Psoas muscle (tissue), 8 donors: Measurements from ENCODE around the gene TMEM273. TPM values are rescaled to one million over a fixed set of nuclear protein-coding genes. Genes with fewer than 3 reads are reported as not detected.

Source experiments
- ATAC-seq, 4 donors: fragments of 200-7000 bp; cut with Tn5 transposase; one replicate each; pipeline ENCODE4 v1.9.1; 2020; ENCODE audit warnings: moderate library complexity in 3 of 4, mild to moderate bottlenecking in 2 of 4
- DNase-seq, 2 donors: peaks; one replicate each; pipeline ENCODE4 v3.0.0-alpha.2; 2020
- H3K27ac ChIP-seq: fragments of 200-600 bp; one replicate; pipeline ENCODE4 v1.8.0; 2022
- H3K27me3 ChIP-seq, 3 donors: fragments of 200-600 bp in 1 of 3; one replicate each; pipeline versions ENCODE4 v1.6.1 to v1.8.0; 2013 to 2022; ENCODE audit warnings: low read length in 2 of 3, mild to moderate bottlenecking in 2 of 3, moderate library complexity in 1 of 3; ENCODE audit not compliant: insufficient read depth in 3 of 3
- H3K36me3 ChIP-seq, 2 donors: fragments of 200-600 bp in 1 of 2; one replicate each; pipeline versions ENCODE4 v1.6.1 to v1.8.0; 2013 to 2022; ENCODE audit warnings: low read depth in 1 of 2, mild to moderate bottlenecking in 1 of 2, moderate library complexity in 1 of 2; ENCODE audit not compliant: insufficient read depth in 1 of 2
- H3K4me1 ChIP-seq: fragments of 200-600 bp; one replicate; pipeline ENCODE4 v1.8.0; 2022
- H3K4me3 ChIP-seq: fragments of 200-600 bp; one replicate; pipeline ENCODE4 v1.8.0; 2022; ENCODE audit warnings: mild to moderate bottlenecking
- H3K9me3 ChIP-seq: fragments of 200-600 bp; one replicate; pipeline ENCODE4 v1.8.0; 2022
- CTCF ChIP-seq: fragments of 200-600 bp; IDR thresholded peaks from one replicate; pipeline ENCODE4 v1.8.0; 2022; ENCODE audit warnings: antibody characterized with exemption
- WGBS, 3 donors: extraction: QIAGEN DNeasy Blood & Tissue Kit; methylation state at CpG; one replicate each; pipeline versions ENCODE4 v1.1.6 to v1.1.7; 2013; 5-methylcytosine and 5-hydroxymethylcytosine counted together
- intact Hi-C, 2 donors: fragments of 100-400 bp; cut with DNase I; formaldehyde crosslinking; loops; one replicate each; pipeline versions ENCODE4 v1.11.0 to v1.14.2; 2022
- polyA plus RNA-seq, 3 donors: library from polyadenylated mRNA; stranded (reverse); fragments of 200-250 nt; gene quantifications; one replicate each; pipeline ENCODE4 v1.2.3, GENCODE V29; 2013
- total RNA-seq, 4 donors: library from RNA; stranded (reverse); fragmentation: NEBNext Ultra II Directional in 2 of 4; extraction: Animal tissue kit (Norgen Biotek cat#: 25700) in 2 of 4; gene quantifications; one replicate each; pipeline versions ENCODE4 v1.2.1 to v1.2.4, GENCODE V29; 2021 to 2023
- donor health status: healthy with polysubstance abuse.
- donor health status: DM: no; HTN: no; CAD: no; lungs with moderate emphysema.
- donor health status: Bipolar disorder and iron deficiency.
- donor health status: healthy.
- donor health status: DM: yes; HTN: yes; CAD: no.
- donor health status: DM: no; HTN: no; CAD: no.
- donor health status: DM: no; HTN: no; CAD: no.
- donor health status: DM: yes; HTN: yes; CAD: no.

The TMEM273 gene
- total and polyA plus RNA-seq, 7 donors, result 3.5 to 12.0 (median 7.7) TPM

DNA sequence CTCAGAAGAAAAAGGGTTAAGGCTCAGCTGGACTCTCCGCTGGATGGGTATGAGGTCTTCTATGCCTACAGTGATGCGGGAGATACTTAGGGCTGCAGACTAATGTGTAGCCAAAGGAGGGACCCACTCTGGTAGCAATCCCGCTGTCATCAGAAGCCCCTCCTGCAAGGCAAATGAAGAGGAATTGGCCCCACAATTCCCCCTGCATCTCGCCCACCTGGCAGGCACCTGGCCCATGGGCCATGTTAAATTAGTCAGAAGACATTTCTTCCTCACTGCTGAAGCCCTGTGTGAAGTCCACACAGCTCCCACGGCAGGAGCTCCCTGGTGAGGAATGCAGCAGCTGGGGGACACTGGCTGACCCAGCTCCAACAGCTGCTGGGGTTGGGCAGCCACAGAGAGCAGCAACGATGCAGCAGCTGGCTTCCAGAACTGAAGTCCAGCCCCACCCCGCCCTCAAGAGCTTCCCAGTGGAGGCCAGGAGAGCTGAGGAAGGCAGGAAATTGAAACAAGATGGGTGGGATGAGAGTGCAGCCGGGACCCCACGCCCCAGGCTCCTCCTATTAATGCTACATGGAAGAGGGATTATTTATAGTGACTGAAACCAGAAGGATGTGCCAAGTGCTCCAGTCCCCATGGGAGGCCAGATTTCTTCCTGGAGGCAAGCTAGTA is 78.4 kb downstream of the TMEM273 start:
- H3K9me3 ChIP-seq, result no peaks in the 10 kb centered on the region
- ATAC-seq, result peak; percentile 55 to 77 (median 67)
- H3K27ac ChIP-seq, result no peak overlapping the region
- 25 to 32% (median 26%) methylated on average over 9 of the region's 9 CpGs for WGBS, 3 donors
- DNase-seq, result peak; percentile 64 to 84
- H3K27me3 ChIP-seq, result peaks cover 0 to 6% (median 0%) of the 10 kb centered on the region in 3 donors
- no peak for TF ChIP-seq CTCF
- H3K4me3 ChIP-seq, result no peak overlapping the region
- peaks cover 18% of the 10 kb centered on the region for H3K4me1 ChIP-seq
- no peaks in the 10 kb centered on the region for H3K36me3 ChIP-seq
- intact Hi-C loops, result loop anchor here in 1 of 2 donors (10.0 kb wide), 1 partner anchor 105 kb away; no protein-coding TSS in a partner anchor

DNA sequence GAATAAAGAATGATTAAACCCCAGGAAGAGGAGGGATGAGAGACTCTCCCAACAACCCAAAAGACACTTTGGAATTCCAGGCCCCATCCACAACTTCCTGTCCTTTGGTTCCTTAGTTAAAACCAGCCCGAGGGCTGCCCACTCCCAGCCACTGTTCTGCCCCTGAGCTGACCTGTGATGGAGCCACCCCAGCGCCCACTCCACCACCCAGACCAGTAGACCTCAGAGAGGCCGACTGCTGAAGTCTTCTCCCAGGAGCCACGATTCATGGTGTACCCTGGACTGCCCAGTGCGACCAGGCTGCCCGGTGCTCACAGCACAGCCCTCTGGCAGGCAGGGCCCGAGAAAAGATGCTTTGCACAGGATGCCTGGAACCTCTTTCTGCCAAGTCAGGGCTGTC is 79.5 kb downstream of the TMEM273 start:
- Histone ChIP-seq H3K27ac (no peak overlapping the region), H3K9me3 (no peaks in the 10 kb centered on the region), H3K4me1 (peaks cover 18% of the 10 kb centered on the region), H3K36me3 (no peaks in the 10 kb centered on the region), H3K27me3 (no peaks in the 10 kb centered on the region), H3K4me3 (no peak overlapping the region)
- TF ChIP-seq CTCF, result no peak
- ATAC-seq (no peak), DNase-seq (no peak)
- WGBS, 3 donors, result 88 to 97% (median 89%) methylated on average over 7 of the region's 7 CpGs
- intact Hi-C loops, result no loop called here

GRCh38 chr10:49107887-49108267 is 80.3 kb downstream of the TMEM273 start:
- DNase-seq, result no peak
- H3K4me3 ChIP-seq, result no peak overlapping the region
- ATAC-seq, result no peak
- no peak overlapping the region for H3K27ac ChIP-seq
- intact Hi-C loops, result no loop called here
- H3K27me3 ChIP-seq, result no peaks in the 10 kb centered on the region
- H3K36me3 ChIP-seq, result no peaks in the 10 kb centered on the region
- WGBS, 3 donors, result 94 to 96% (median 95%) methylated on average over 8 of the region's 8 CpGs
- no peaks in the 10 kb centered on the region for H3K9me3 ChIP-seq
- TF ChIP-seq CTCF, result no peak
- peaks cover 15% of the 10 kb centered on the region for H3K4me1 ChIP-seq

GRCh38 chr10:49107111-49107886 is 80.9 kb downstream of the TMEM273 start:
- no peak overlapping the region for H3K4me3 ChIP-seq
- intact Hi-C loops, result no loop called here
- H3K27me3 ChIP-seq, result no peaks in the 10 kb centered on the region
- ATAC-seq (no peak), DNase-seq (no peak)
- H3K27ac ChIP-seq, result no peak overlapping the region
- no peaks in the 10 kb centered on the region for H3K36me3 ChIP-seq
- peaks cover 15% of the 10 kb centered on the region for H3K4me1 ChIP-seq
- no peak for TF ChIP-seq CTCF
- 94 to 98% (median 96%) methylated on average over 17 of the region's 17 CpGs for WGBS, 3 donors
- no peaks in the 10 kb centered on the region for H3K9me3 ChIP-seq
